HepG2 (cell line): Measurements from ENCODE around the gene SOST. TPM values are rescaled to one million over a fixed set of nuclear protein-coding genes. Genes with fewer than 3 reads are reported as not detected.

Source experiments
- CHD4 ChIP-seq: fragments of 200-600 bp; sonication (generic); IDR thresholded peaks from 2 replicates; pipeline ENCODE4 v1.7.0; 2017; ENCODE audit warnings: mild to moderate bottlenecking, low read length, borderline replicate concordance
- GABPB1 ChIP-seq: IDR thresholded peaks from 2 replicates; pipeline ENCODE4 v1.6.1; 2016; ENCODE audit warnings: mild to moderate bottlenecking, missing genetic modification reagents, moderate library complexity, missing compliant biosample characterization
- GZF1 ChIP-seq: sonication (generic); formaldehyde crosslinking; IDR thresholded peaks from 2 replicates; pipeline ENCODE4 v1.5.1; 2020; ENCODE audit warnings: mild to moderate bottlenecking, missing genetic modification reagents
- HMG20A ChIP-seq: IDR thresholded peaks from 2 replicates; pipeline ENCODE4 v1.6.1; 2016; ENCODE audit warnings: borderline replicate concordance
- IRX3 ChIP-seq: sonication (generic); formaldehyde crosslinking; IDR thresholded peaks from 2 replicates; pipeline ENCODE4 v1.8.1; 2023; ENCODE audit warnings: mild to moderate bottlenecking, low read depth, missing genetic modification reagents, borderline replicate concordance
- JARID2 ChIP-seq: sonication (generic); formaldehyde crosslinking; IDR thresholded peaks from 2 replicates; pipeline ENCODE4 v1.8.1; 2023; ENCODE audit warnings: missing genetic modification reagents, inconsistent platforms; ENCODE audit not compliant: insufficient replicate concordance
- JUND ChIP-seq: sonication (generic); formaldehyde crosslinking; IDR thresholded peaks from 2 replicates; pipeline ENCODE4 v1.8.0; 2022; ENCODE audit warnings: mild to moderate bottlenecking, missing genetic modification reagents
- KLF13 ChIP-seq: sonication (generic); formaldehyde crosslinking; IDR thresholded peaks from 2 replicates; pipeline ENCODE4 v1.4.0; 2020; ENCODE audit warnings: mild to moderate bottlenecking, missing genetic modification reagents
- MAZ ChIP-seq, 2 experiments: sonication (generic) in 1 of 2; formaldehyde crosslinking in 1 of 2; IDR thresholded peaks; 2 replicates each; pipeline versions ENCODE4 v1.5.0 to v1.6.1; 2012 to 2020; ENCODE audit warnings: low read depth in 2 of 2, mild to moderate bottlenecking in 2 of 2, borderline replicate concordance in 1 of 2, improper control_type of control experiment in 1 of 2, low read length in 1 of 2, missing genetic modification reagents in 1 of 2, moderate library complexity in 1 of 2
- MIER3 ChIP-seq: IDR thresholded peaks from 2 replicates; pipeline ENCODE4 v1.6.1; 2016; ENCODE audit warnings: missing compliant biosample characterization, borderline replicate concordance
- MTF1 ChIP-seq: sonication (generic); formaldehyde crosslinking; IDR thresholded peaks from 2 replicates; pipeline ENCODE4 v1.5.0; 2020; ENCODE audit warnings: missing genetic modification reagents
- PHF21A ChIP-seq: sonication (generic); formaldehyde crosslinking; IDR thresholded peaks from 2 replicates; pipeline ENCODE4 v1.5.0; 2020; ENCODE audit warnings: mild to moderate bottlenecking, missing genetic modification reagents
- U2AF2 ChIP-seq: fragments of 200-400 bp; formaldehyde crosslinking; IDR thresholded peaks from 2 replicates; pipeline ENCODE4 v1.6.1; 2017; ENCODE audit warnings: low read depth, mild to moderate bottlenecking, low read length
- ZBTB38 ChIP-seq: sonication (generic); formaldehyde crosslinking; IDR thresholded peaks from 2 replicates; pipeline ENCODE4 v1.5.1; 2020; ENCODE audit warnings: mild to moderate bottlenecking, missing genetic modification reagents
- ZFAT ChIP-seq: sonication (generic); formaldehyde crosslinking; conservative IDR thresholded peaks from 2 replicates; pipeline ENCODE4 v1.8.1; 2023; ENCODE audit warnings: missing genetic modification reagents, inconsistent platforms
- ZNF3 ChIP-seq: IDR thresholded peaks from 2 replicates; pipeline ENCODE4 v1.7.0; 2017; ENCODE audit warnings: inconsistent platforms
- ZNF549 ChIP-seq: sonication (generic); formaldehyde crosslinking; IDR thresholded peaks from 2 replicates; pipeline ENCODE4 v1.5.0; 2020; ENCODE audit warnings: missing genetic modification reagents
- ZNF776 ChIP-seq: sonication (generic); formaldehyde crosslinking; IDR thresholded peaks from 2 replicates; pipeline ENCODE4 v1.4.0; 2020; ENCODE audit warnings: mild to moderate bottlenecking, missing genetic modification reagents
- ZNF782 ChIP-seq: sonication (generic); formaldehyde crosslinking; IDR thresholded peaks from 2 replicates; pipeline ENCODE4 v1.4.0; 2020; ENCODE audit warnings: missing genetic modification reagents, mild to moderate bottlenecking, borderline replicate concordance
- ZNF790 ChIP-seq: sonication (generic); formaldehyde crosslinking; IDR thresholded peaks from 2 replicates; pipeline ENCODE4 v1.8.0; 2022; ENCODE audit warnings: missing genetic modification reagents, mild to moderate bottlenecking, borderline replicate concordance
- ZSCAN22 ChIP-seq: sonication (generic); formaldehyde crosslinking; IDR thresholded peaks from 2 replicates; pipeline ENCODE4 v1.4.0; 2020; ENCODE audit warnings: mild to moderate bottlenecking, missing genetic modification reagents
- polyA plus RNA-seq, 8 experiments: library from polyadenylated mRNA; depleted of rRNA in 3 of 8; stranded (reverse) in 7 of 8; unstranded in 1 of 8; fragments of >200 nt; fragmentation: Illumina TruSeq in 4 of 8; extraction: Trizol in 4 of 8; gene quantifications; 2 replicates each; pipeline versions ENCODE4 v1.2.1 to v1.2.3, GENCODE V29; 2011 to 2016; ENCODE audit warnings: low read depth in 4 of 8, missing spikeins in 1 of 8, mixed read lengths in 1 of 8; ENCODE audit not compliant: insufficient read depth in 1 of 8
- total RNA-seq, 5 experiments: library from RNA; depleted of rRNA; stranded (reverse); fragments of >200 nt; fragmentation: Illumina TruSeq; extraction: Trizol; gene quantifications; 2 replicates each; pipeline ENCODE4 v1.2.3, GENCODE V29; 2016; ENCODE audit warnings: low read depth in 1 of 5
- TF ChIP-seq, protein P1 (sequence below): sonication (generic); formaldehyde crosslinking; conservative IDR thresholded peaks from 2 replicates; pipeline ENCODE4 v1.8.1; 2023; ENCODE audit warnings: missing genetic modification reagents
- TF ChIP-seq, protein P2 (sequence below): IDR thresholded peaks from 2 replicates; pipeline ENCODE4 v1.6.1; 2016; ENCODE audit warnings: low read depth, missing genetic modification reagents, missing compliant biosample characterization
- TF ChIP-seq, protein P3 (sequence below): sonication (generic); formaldehyde crosslinking; IDR thresholded peaks from 2 replicates; pipeline ENCODE4 v1.5.0; 2020; ENCODE audit warnings: mild to moderate bottlenecking, missing genetic modification reagents

SOST gene
- total and polyA plus RNA-seq, 2 of the 13 experiments (the other 11 are each of a cell fraction or from before 2014, with no cell fraction given), result not detected

DNA sequence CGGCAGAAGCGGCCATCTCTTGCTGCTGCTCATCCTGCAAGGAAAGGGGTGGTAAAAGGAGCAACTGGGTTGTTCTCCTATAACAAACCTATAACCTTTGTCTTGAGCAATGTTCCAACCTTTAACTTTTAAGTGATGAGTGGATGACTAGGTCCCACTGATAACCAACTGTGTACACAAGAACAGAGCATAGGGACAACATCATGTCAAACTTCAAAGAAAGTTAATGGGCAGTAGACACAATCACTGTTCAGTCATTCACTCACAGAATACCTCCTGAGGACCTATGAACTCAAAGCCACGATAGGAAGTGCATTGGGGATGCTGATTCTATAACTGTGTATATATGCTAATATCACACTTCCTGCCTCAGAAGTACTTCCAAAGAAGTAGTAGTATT is 43.3 kb upstream of the SOST start (continued):
- TF ChIP-seq CHD4 (no peak), HMG20A (CRISPR knock-in tag) (peak; percentile 100), JUND (CRISPR knock-in tag) (peak; percentile 36; the same call in 1 of the 2 replicates), ZNF549 (CRISPR knock-in tag) (no peak), ZNF776 (CRISPR knock-in tag) (no peak), ZSCAN22 (no peak), MAZ (IDR thresholded peaks at IDR 0.05; ENCODE audit: borderline replicate concordance, low read depth, low read length) (no peak), MAZ (CRISPR knock-in tag; IDR thresholded peaks at IDR 0.05; ENCODE audit: low read depth) (no peak), ZBTB38 (CRISPR knock-in tag) (no peak), ZNF3 (CRISPR knock-in tag) (no peak), PHF21A (CRISPR knock-in tag) (peak; percentile 82), ZNF790 (CRISPR knock-in tag) (no peak), MTF1 (CRISPR knock-in tag) (no peak), GABPB1 (peak; percentile 34; the same call in 1 of the 2 replicates), GZF1 (CRISPR knock-in tag) (no peak), IRX3 (CRISPR knock-in tag) (no peak), KLF13 (CRISPR knock-in tag) (no peak), U2AF2 (no peak), ZFAT (CRISPR knock-in tag) (no peak), MIER3 (peak; percentile 77; the same call in 1 of the 2 replicates), JARID2 (CRISPR knock-in tag) (no peak), ZNF782 (CRISPR knock-in tag) (no peak)
- TF ChIP-seq, protein P1, sequence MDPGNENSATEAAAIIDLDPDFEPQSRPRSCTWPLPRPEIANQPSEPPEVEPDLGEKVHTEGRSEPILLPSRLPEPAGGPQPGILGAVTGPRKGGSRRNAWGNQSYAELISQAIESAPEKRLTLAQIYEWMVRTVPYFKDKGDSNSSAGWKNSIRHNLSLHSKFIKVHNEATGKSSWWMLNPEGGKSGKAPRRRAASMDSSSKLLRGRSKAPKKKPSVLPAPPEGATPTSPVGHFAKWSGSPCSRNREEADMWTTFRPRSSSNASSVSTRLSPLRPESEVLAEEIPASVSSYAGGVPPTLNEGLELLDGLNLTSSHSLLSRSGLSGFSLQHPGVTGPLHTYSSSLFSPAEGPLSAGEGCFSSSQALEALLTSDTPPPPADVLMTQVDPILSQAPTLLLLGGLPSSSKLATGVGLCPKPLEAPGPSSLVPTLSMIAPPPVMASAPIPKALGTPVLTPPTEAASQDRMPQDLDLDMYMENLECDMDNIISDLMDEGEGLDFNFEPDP, result no peak
- TF ChIP-seq, protein P2, sequence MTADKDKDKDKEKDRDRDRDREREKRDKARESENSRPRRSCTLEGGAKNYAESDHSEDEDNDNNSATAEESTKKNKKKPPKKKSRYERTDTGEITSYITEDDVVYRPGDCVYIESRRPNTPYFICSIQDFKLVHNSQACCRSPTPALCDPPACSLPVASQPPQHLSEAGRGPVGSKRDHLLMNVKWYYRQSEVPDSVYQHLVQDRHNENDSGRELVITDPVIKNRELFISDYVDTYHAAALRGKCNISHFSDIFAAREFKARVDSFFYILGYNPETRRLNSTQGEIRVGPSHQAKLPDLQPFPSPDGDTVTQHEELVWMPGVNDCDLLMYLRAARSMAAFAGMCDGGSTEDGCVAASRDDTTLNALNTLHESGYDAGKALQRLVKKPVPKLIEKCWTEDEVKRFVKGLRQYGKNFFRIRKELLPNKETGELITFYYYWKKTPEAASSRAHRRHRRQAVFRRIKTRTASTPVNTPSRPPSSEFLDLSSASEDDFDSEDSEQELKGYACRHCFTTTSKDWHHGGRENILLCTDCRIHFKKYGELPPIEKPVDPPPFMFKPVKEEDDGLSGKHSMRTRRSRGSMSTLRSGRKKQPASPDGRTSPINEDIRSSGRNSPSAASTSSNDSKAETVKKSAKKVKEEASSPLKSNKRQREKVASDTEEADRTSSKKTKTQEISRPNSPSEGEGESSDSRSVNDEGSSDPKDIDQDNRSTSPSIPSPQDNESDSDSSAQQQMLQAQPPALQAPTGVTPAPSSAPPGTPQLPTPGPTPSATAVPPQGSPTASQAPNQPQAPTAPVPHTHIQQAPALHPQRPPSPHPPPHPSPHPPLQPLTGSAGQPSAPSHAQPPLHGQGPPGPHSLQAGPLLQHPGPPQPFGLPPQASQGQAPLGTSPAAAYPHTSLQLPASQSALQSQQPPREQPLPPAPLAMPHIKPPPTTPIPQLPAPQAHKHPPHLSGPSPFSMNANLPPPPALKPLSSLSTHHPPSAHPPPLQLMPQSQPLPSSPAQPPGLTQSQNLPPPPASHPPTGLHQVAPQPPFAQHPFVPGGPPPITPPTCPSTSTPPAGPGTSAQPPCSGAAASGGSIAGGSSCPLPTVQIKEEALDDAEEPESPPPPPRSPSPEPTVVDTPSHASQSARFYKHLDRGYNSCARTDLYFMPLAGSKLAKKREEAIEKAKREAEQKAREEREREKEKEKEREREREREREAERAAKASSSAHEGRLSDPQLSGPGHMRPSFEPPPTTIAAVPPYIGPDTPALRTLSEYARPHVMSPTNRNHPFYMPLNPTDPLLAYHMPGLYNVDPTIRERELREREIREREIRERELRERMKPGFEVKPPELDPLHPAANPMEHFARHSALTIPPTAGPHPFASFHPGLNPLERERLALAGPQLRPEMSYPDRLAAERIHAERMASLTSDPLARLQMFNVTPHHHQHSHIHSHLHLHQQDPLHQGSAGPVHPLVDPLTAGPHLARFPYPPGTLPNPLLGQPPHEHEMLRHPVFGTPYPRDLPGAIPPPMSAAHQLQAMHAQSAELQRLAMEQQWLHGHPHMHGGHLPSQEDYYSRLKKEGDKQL, result peak; percentile 96
- TF ChIP-seq, protein P3, sequence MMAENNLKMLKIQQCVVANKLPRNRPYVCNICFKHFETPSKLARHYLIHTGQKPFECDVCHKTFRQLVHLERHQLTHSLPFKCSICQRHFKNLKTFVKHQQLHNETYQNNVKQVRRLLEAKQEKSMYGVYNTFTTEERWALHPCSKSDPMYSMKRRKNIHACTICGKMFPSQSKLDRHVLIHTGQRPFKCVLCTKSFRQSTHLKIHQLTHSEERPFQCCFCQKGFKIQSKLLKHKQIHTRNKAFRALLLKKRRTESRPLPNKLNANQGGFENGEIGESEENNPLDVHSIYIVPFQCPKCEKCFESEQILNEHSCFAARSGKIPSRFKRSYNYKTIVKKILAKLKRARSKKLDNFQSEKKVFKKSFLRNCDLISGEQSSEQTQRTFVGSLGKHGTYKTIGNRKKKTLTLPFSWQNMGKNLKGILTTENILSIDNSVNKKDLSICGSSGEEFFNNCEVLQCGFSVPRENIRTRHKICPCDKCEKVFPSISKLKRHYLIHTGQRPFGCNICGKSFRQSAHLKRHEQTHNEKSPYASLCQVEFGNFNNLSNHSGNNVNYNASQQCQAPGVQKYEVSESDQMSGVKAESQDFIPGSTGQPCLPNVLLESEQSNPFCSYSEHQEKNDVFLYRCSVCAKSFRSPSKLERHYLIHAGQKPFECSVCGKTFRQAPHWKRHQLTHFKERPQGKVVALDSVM (CRISPR knock-in tag), result no peak
